ENCODE results near the gene LAMB4. TPM values are rescaled to one million over a fixed set of nuclear protein-coding genes. Genes with fewer than 3 reads are reported as not detected.

The LAMB4 gene
- polyA plus RNA-seq, 1 of the 3 experiments (the other 2 are of a cell fraction), result 0.36 TPM

- CTCF ChIA-PET, result interaction anchor here (0.9 to 4.3 kb wide), 11 partner anchors 8 to 319 kb away, joined by 3 to 49 read pairs (median 5); partner anchors contain the start of gene NRCAM
- Histone ChIP-seq H3K36me3 (replicated peaks in 1 of 2; ENCODE audit: control insufficient read depth in 1 of 2, insufficient read depth in 2 of 2, low read length in 1 of 2) (peaks cover 0 to 45% of the 10 kb centered on the region in 2 experiments), H3K79me2 (ENCODE audit: insufficient read depth) (no peaks in the 10 kb centered on the region), H3K27me3 (ENCODE audit: insufficient read depth) (no peaks in the 10 kb centered on the region; the same call in 1 of the 2 replicates), H3F3A (replicated peaks; ENCODE audit: insufficient read depth) (no peaks in the 10 kb centered on the region), H3K4me1 (ENCODE audit: control insufficient read depth in 1 of 2, insufficient read depth in 2 of 2, low read depth in 1 of 2, low read length in 1 of 2) (peaks cover 0 to 5% of the 10 kb centered on the region in 2 experiments; a peak in 2 of 4 replicates), H4K20me1 (ENCODE audit: insufficient read depth) (no peaks in the 10 kb centered on the region), H3K9me2 (no peaks in the 10 kb centered on the region), H2AFZ (ENCODE audit: low read depth) (0 out of 2 replicates have a peak overlapping the region, but pooled peaks have one; percentile 26), H3K4me2 (no peak overlapping the region), H3K9me3 (no peaks in the 10 kb centered on the region), H3K27ac (ENCODE audit: low read depth in 2 of 2, low read length in 1 of 2) (peak overlapping the region in 1 of 2 experiments; percentile 45; a peak in 2 of 4 replicates), H3K9ac (no peak overlapping the region), H3K4me3 (ENCODE audit: low read depth in 2 of 2, low read length in 1 of 2) (no peak overlapping the region)
- 52% methylated on average over 3 of the region's 3 CpGs for WGBS (ENCODE audit: low lambda C conversion rate)
- DNase-seq, result no peak
- TF ChIP-seq MXI1 (IDR thresholded peaks at IDR 0.05; ENCODE audit: low read depth, low read length) (no peak), IRF3 (IDR thresholded peaks at IDR 0.05; ENCODE audit: low read depth, low read length) (no peak), EP300 (IDR thresholded peaks at IDR 0.05; ENCODE audit: borderline replicate concordance in 1 of 2, low read depth in 1 of 2, low read length in 1 of 2) (no peak), RFX5 (IDR thresholded peaks at IDR 0.05; ENCODE audit: low read length) (no peak), FOXJ3 (CRISPR knock-in tag; IDR thresholded peaks at IDR 0.05) (no peak), GATA2 (CRISPR knock-in tag; IDR thresholded peaks at IDR 0.05) (no peak), USF2 (IDR thresholded peaks at IDR 0.05; ENCODE audit: borderline replicate concordance, low read depth, low read length) (no peak), TAF1 (IDR thresholded peaks at IDR 0.05; ENCODE audit: borderline replicate concordance, low read depth, low read length) (no peak), MEF2A (IDR thresholded peaks at IDR 0.05; ENCODE audit: borderline replicate concordance, low read depth) (no peak), FOSL2 (IDR thresholded peaks at IDR 0.05; ENCODE audit: borderline replicate concordance, low read depth) (no peak)
- POLR2A ChIA-PET, result interaction anchor here (0.6 kb wide), 1 partner anchor 278 kb away, joined by 3 read pairs; the partner anchor contains the start of gene NRCAM
Measured at GRCh38 chr7:108178398-108178797, 48.2 kb upstream of the LAMB4 start.

DNA sequence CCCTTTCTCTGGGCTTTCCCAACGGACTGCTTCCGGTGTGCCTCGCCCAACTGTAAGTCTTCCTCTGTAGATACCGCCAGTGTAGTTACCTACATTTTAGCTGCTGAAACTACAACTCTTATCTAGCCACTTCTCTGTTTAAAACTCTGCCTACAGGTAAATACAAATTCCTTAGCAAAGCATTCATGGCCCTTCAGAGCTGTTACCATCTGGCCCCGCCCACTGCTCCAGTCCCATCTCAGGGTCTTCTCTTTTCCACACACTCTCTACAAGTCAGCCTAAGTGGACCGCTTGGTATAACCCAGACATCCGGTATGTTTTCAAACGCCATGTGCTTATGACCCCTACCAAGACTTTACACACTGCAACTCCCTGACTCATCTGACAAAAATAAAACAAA, 41.0 kb upstream of the LAMB4 start:
- Histone ChIP-seq H3K79me2 (ENCODE audit: insufficient read depth) (no peaks in the 10 kb centered on the region), H3K9me3 (no peaks in the 10 kb centered on the region), H3K9me2 (no peaks in the 10 kb centered on the region), H3K27me3 (ENCODE audit: insufficient read depth) (no peaks in the 10 kb centered on the region; the same call in 1 of the 2 replicates), H2AFZ (ENCODE audit: low read depth) (no peak overlapping the region), H3K4me2 (no peak overlapping the region), H3K27ac (ENCODE audit: low read depth in 2 of 2, low read length in 1 of 2) (no peak overlapping the region), H3K4me3 (ENCODE audit: low read depth in 2 of 2, low read length in 1 of 2) (no peak overlapping the region), H3F3A (replicated peaks; ENCODE audit: insufficient read depth) (no peaks in the 10 kb centered on the region), H3K4me1 (ENCODE audit: control insufficient read depth in 1 of 2, insufficient read depth in 2 of 2, low read depth in 1 of 2, low read length in 1 of 2) (no peaks in the 10 kb centered on the region), H3K9ac (no peak overlapping the region), H4K20me1 (ENCODE audit: insufficient read depth) (no peaks in the 10 kb centered on the region), H3K36me3 (replicated peaks in 1 of 2; ENCODE audit: control insufficient read depth in 1 of 2, insufficient read depth in 2 of 2, low read length in 1 of 2) (peaks cover 0 to 18% of the 10 kb centered on the region in 2 experiments)
- POLR2A ChIA-PET, result no interaction called here
- CTCF ChIA-PET, result interaction anchor here (1.2 to 1.8 kb wide), 5 partner anchors 10 to 428 kb away, joined by 4 to 17 read pairs (median 5); partner anchors contain the start of gene CBLL1
- WGBS (ENCODE audit: low lambda C conversion rate), result 86% methylated on average over 8 of the region's 8 CpGs
- TF ChIP-seq RXRA (IDR thresholded peaks at IDR 0.05; ENCODE audit: borderline replicate concordance, low read depth), result no peak
- TF ChIP-seq USF1 (IDR thresholded peaks at IDR 0.05; ENCODE audit: borderline replicate concordance, low read depth), result no peak
- no peak for TF ChIP-seq POLR2AphosphoS5 (IDR thresholded peaks at IDR 0.05; ENCODE audit: low read depth, low read length)
- TF ChIP-seq NFIC (IDR thresholded peaks at IDR 0.05; ENCODE audit: borderline replicate concordance), result no peak
- DNase-seq, result no peak
